ENCODE results near the gene MYLIP.

- TF ChIP-seq CTCF (IDR thresholded peaks at IDR 0.05) (no peak), POLR2AphosphoS5 (IDR thresholded peaks at IDR 0.05) (no peak)
Observed at GRCh38 chr6:16140607-16141006, 11.7 kb downstream of the MYLIP start.
